AG04450 (cell line): ENCODE results near the gene FIZ1. TPM values are rescaled to one million over a fixed set of nuclear protein-coding genes. Genes with fewer than 3 reads are reported as not detected.
"Not testable (repeated sequence)": the region's sequence is repeated elsewhere in the genome, so short reads cannot be mapped to it uniquely, and the experiment has no call there.

Experiments used
- CTCF ChIA-PET: fragments of 300-600, 350-600 bp; formaldehyde crosslinking; extraction: SDS; loops from one replicate; lab custom pipeline; 2022; ENCODE audit warnings: antibody characterized with exemption, inconsistent platforms; lab: Charles Lee
- POLR2A ChIA-PET: fragments of 350-600 bp; formaldehyde crosslinking; extraction: SDS; loops from one replicate; lab custom pipeline; 2021; ENCODE audit warnings: antibody characterized with exemption, inconsistent platforms; lab: Yijun Ruan, JAX
- DNase-seq: peaks from one replicate; pipeline ENCODE4 v3.0.0-alpha.2; 2011; ENCODE audit warnings: low read depth, low spot score
- H3K27ac ChIP-seq: one replicate; pipeline ENCODE4 v1.5.1; 2012; ENCODE audit warnings: low read depth, low read length, control low read depth
- H3K27me3 ChIP-seq: one replicate; pipeline ENCODE4 v1.6.0; 2012; ENCODE audit warnings: low read length; ENCODE audit not compliant: control insufficient read depth, insufficient read depth
- H3K4me3 ChIP-seq: 2 replicates; pipeline ENCODE4 v1.5.1; 2011; ENCODE audit warnings: mild to moderate bottlenecking, low read depth, low read length, control low read depth
- H3K9me3 ChIP-seq: 2 replicates; pipeline ENCODE4 v1.5.1; 2012; ENCODE audit warnings: low read length; ENCODE audit not compliant: control insufficient read depth, insufficient read depth
- CTCF ChIP-seq: IDR thresholded peaks from 2 replicates; pipeline ENCODE4 v1.5.1; 2011; ENCODE audit warnings: low read depth, low read length, control low read depth, inconsistent platforms
- polyA plus RNA-seq: library from polyadenylated mRNA; depleted of rRNA; stranded (reverse); fragments of >200 nt; gene quantifications from 2 replicates; pipeline ENCODE4 v1.2.3, GENCODE V29; 2011

Gene FIZ1
- polyA plus RNA-seq, 1 experiment, result 3.7 TPM

DNA sequence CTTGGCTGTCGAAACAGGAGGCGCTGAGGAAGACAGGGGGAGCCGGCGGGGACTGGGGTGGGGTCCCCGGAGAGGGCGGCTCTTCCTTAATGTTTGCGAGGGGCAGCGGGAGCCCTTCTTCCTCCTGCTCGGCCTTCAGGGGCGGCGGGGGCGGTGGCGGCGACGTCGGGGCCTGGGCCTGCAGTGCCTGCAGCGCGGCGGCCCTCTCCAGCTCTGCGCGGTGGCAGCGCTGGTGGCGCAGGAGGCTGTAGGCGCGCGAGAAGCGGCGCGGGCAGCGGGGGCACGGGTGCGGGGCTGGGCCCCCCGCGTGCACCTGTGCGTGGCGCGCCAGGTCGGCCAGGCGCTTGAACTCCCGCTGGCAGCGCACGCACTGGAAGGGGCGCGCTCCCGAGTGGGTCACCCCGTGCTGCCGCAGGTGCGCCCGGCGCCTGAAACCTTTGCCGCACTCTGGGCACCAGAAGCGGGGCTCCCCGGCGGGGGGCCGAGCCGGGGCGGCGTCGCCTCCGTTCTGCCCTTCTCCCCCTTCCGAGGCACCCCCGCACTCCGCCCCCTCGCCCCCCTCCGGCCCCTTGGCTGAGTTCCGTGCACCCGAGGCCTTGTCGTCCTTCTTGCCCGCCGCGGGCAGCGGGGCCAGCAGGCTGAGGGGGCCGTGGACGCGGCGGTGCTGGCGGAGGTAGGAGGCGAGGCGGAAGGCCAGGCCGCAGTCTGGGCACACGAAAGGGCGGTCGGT, 21.1 kb downstream of the FIZ1 start:
- Histone ChIP-seq H3K4me3 (no peak overlapping the region), H3K27ac (no peak overlapping the region), H3K27me3 (no peaks in the 10 kb centered on the region), H3K9me3 (no peaks in the 10 kb centered on the region; the same call in 1 of the 2 replicates)
- ChIA-PET POLR2A (no interaction called here), CTCF (no interaction called here)
- no peak for DNase-seq
- no peak for TF ChIP-seq CTCF

DNA sequence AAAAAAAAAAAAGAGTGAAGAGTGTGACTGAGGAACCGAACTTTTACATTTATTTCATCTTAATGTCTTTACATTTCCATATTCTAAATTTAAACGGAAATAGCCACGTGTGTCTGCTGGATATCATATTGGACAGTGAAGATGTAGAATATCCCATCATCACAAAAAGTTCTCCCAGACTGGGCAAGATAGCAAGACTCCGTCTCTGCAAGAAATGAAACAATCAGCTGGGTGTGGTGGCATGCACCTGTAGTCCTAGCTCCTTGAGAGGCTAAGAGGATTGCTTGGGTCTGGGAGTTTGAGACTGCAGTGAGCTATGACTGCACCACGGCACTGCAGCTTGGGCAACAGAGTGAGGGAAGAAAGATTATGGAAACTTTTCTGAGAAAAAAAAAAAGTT, 22.6 kb downstream of the FIZ1 start:
- Histone ChIP-seq H3K4me3 (no peak overlapping the region), H3K9me3 (no peaks in the 10 kb centered on the region; the same call in 1 of the 2 replicates), H3K27ac (no peak overlapping the region), H3K27me3 (no peaks in the 10 kb centered on the region)
- DNase-seq, result no peak
- no peak for TF ChIP-seq CTCF
- ChIA-PET POLR2A (interaction anchor here (0.6 kb wide), 1 partner anchor 43 kb away, joined by 5 read pairs; no protein-coding TSS in a partner anchor), CTCF (interaction anchor here (1.3 kb wide), 1 partner anchor 56 kb away, joined by 3 read pairs; no protein-coding TSS in a partner anchor)

DNA sequence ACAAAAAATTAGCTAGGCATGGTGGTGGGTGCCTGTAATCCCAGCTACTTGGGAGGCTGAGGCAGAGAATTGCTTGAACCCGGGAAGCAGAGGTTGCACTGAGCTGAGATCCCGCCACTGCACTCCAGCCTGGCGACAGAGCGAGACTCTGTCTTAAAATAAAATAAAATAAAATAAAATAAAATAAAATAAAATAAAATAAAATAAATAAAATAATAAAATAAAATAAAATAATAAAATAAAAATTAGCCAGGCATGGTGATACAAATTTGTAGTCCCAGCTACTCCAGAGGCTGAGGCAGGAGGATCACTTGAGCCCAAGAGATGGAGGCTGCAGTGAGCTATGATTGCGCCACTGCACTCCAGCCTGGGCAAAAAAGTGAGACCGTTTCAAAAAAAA, 25.4 kb downstream of the FIZ1 start:
- POLR2A ChIA-PET, result interaction anchor here (0.6 to 1.0 kb wide), 3 partner anchors 11 to 400 kb away, joined by 3 to 5 read pairs (median 4); no protein-coding TSS in a partner anchor
- not testable (repeated sequence) for H3K4me3 ChIP-seq, H3K27me3 ChIP-seq, DNase-seq, H3K9me3 ChIP-seq, H3K27ac ChIP-seq
- CTCF ChIA-PET, result interaction anchor here (0.6 to 2.3 kb wide), 2 partner anchors 53 to 70 kb away, joined by 4 to 10 read pairs; no protein-coding TSS in a partner anchor

DNA sequence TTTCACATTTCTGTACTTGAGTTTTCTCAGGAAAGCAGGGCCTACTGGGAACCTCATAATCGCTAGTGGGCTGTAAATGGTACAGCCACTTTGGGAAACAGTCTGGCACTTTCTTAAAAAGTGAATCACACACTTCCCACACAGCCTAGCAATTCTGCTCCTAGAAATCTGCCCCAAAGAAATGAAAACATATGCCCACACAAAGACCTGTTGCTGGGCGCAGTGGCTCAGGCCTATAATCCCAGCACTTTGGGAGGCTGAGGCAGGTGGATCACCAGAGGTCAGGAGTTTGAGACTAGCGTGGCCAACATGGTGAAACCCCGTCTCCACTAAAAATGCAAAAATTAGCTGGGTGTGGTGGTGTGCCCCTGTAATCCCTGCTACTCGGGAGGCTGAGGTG, 29.8 kb downstream of the FIZ1 start:
- H3K27ac ChIP-seq, H3K9me3 ChIP-seq, CTCF ChIA-PET, POLR2A ChIA-PET, DNase-seq, H3K4me3 ChIP-seq: not testable (repeated sequence)
- peaks cover 13% of the 10 kb centered on the region for H3K27me3 ChIP-seq

DNA sequence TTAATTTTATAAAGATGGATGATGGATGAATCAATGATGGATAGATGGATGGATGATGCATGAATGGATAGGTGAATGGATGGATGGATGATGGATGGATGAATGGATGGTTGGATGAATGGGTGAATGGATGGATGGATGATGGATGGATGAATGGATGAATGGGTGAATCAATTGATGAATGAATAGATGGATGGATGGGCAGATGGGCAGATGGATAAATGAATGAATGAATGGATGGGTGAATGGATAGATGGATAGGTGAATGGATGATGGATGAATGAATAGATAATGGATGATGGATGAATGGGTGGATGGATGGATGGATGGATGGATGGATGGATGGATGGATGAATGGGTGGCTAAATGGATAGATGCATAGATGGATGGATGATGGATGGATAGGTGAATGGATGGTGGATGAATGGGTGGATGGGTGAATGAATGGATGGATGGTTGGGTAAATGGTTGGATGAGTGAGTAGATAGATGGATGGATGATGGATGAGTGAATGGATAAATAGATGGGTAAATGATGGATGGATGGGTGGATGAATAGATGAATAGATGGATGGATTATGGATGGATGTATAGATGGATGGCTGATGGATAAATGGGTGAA, 31.5 kb downstream of the FIZ1 start:
- Histone ChIP-seq H3K4me3 (no peak overlapping the region), H3K27ac (no peak overlapping the region), H3K27me3 (peaks cover 16% of the 10 kb centered on the region), H3K9me3 (peaks cover 6% of the 10 kb centered on the region)
- POLR2A ChIA-PET, result no interaction called here
- CTCF ChIA-PET, result interaction anchor here (0.6 kb wide), 2 partner anchors 98 to 99 kb away, joined by 4 to 5 read pairs; no protein-coding TSS in a partner anchor
- no peak for DNase-seq
- no peak for TF ChIP-seq CTCF

DNA sequence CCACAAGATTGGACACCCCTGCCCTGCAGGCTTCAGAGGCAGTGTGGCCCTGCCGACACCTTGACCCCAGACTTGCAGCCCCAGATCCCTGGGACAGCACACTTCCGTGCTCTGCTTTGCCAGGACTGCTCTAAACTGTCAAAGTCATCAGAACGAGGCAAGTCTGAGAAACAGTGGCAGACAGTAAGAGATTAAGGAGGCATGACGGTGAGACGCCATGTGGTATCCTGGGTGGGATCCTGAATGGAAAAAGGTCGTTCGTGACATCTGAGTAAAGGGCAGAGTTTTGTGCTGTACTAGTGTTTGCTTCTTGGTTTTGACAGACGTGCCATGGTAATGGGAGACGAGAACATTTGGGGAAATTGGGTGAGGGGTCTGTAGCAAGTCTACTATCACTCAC, 32.5 kb downstream of the FIZ1 start:
- H3K9me3 ChIP-seq, result peaks cover 6% of the 10 kb centered on the region
- no peak for TF ChIP-seq CTCF
- peaks cover 16% of the 10 kb centered on the region for H3K27me3 ChIP-seq
- H3K27ac ChIP-seq, result no peak overlapping the region
- H3K4me3 ChIP-seq, result no peak overlapping the region
- no peak for DNase-seq
- POLR2A ChIA-PET, result no interaction called here
- CTCF ChIA-PET, result interaction anchor here (0.9 kb wide), 1 partner anchor 13 kb away, joined by 5 read pairs; no protein-coding TSS in a partner anchor
